ENCODE data around the gene NEK1.

DNA sequence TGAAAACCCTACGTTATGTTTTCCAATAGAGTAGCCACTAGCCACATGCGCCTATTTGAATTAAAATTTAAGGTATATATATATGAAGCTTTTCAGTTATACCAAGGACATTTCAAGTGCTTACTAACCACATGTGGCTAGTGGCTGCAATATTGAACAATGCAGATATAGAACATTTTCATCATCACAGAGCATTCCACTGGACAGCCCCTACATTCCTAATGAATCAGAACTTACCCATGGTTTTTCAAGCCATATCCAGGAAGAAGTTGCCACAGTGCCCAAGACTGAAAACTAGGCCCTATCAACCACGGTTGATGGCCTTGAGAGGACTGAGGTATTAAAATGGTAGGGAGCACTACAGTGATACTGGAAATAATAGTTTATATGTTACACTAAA lies 29.7 kb downstream of the NEK1 start:
- TF ChIP-seq, protein P1, sequence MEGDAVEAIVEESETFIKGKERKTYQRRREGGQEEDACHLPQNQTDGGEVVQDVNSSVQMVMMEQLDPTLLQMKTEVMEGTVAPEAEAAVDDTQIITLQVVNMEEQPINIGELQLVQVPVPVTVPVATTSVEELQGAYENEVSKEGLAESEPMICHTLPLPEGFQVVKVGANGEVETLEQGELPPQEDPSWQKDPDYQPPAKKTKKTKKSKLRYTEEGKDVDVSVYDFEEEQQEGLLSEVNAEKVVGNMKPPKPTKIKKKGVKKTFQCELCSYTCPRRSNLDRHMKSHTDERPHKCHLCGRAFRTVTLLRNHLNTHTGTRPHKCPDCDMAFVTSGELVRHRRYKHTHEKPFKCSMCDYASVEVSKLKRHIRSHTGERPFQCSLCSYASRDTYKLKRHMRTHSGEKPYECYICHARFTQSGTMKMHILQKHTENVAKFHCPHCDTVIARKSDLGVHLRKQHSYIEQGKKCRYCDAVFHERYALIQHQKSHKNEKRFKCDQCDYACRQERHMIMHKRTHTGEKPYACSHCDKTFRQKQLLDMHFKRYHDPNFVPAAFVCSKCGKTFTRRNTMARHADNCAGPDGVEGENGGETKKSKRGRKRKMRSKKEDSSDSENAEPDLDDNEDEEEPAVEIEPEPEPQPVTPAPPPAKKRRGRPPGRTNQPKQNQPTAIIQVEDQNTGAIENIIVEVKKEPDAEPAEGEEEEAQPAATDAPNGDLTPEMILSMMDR (conservative IDR thresholded peaks at IDR 0.05 in 1 of 2, IDR thresholded peaks at IDR 0.05 in 1 of 2; ENCODE audit: extremely low read depth in 1 of 2, insufficient read depth in 1 of 2, low read depth in 1 of 2, low read length in 2 of 2): no peak
- TF ChIP-seq EZH2 (IDR thresholded peaks at IDR 0.05; ENCODE audit: borderline replicate concordance, low read length): no peak
